ENCODE measurements around the gene DIS3L. TPM values are rescaled to one million over a fixed set of nuclear protein-coding genes. Genes with fewer than 3 reads are reported as not detected.
"Not testable (repeated sequence)": the region's sequence is repeated elsewhere in the genome, so short reads cannot be mapped to it uniquely, and the experiment has no call there.

Gene DIS3L
- total and polyA plus RNA-seq, 7 donors, result 11.0 to 41.5 (median 32.3) TPM

DNA sequence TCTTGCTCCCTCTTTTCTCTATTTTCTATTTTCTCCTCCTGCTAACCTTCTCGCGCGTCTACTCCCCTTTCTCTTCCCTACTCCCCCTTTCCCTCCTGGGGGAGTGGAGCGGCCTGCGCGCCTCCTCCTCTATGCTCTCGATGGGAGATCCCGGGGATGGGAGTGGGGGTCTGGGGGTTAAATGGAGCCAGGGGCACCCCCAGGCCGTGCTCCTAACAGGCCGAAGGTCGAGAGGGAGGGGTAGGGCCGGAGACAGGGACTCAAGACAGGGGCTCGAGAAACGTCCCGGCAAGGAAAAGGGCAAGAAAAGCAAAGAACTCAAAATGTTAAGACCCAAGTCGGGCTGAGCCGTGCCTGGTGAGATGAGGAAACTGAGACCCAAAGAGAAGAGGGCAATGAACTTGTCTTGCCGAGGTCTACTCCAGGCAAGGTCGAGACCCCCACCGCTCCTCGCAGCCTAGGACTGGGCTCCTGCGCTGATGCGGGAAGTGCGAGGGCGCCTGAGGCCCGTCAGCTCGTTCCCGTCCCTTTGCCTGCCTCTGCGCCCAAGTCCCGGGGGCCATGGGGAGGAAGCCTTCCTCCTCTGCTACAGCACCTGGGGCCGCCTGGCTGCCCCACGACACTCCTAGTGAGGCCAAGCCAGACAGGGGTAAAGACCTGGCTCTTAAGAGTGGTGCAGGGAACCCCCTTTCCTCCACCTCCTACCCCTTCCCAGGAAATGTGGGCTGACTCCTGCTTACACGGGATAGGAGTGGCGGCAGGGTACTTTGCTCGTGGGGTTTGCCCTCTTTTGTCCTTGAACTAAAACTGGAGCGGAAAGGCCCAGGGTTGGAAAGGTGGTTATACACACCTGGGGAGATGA, 39.0 kb upstream of the DIS3L start:
- peaks cover 4 to 78% (median 20%) of the 10 kb centered on the region in 3 donors for H3K27me3 ChIP-seq (ENCODE audit: insufficient read depth in 3 of 3, low read length in 2 of 3)
- DNase-seq, result no peak

DNA sequence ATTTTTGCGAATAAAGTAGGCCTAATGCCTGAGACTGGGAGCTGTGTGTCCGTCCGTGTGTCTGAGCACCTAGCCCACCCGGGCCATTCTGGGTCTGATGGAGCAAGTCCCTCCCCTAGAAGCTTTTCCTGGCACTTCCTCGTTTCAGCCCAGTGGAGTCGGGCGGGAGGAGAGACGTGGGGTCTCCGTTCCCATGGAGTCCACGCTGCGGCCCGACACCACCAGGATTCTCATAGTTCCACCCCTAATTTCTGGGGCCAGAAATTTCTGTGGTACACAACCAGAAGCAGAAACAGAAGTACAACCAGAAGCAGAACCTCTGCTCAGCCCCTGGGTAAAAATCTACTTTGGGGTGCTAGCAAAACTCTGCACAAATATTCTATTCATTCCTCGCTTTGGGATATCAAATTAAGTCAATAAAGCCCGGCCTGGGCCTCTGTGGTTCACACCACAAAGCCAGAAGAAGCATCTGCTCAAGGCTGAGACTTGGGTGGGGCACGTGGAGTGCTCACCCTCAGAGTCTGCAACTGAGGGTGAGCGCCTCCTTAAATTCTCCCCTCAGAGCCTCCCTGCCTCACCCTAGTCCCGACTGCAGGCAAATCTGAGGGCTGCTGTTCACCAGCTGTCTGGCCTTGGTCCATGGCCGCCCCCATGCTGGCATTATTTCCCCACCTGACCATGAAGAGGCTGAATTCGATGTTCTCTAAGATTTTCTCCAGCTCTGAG, 38.3 kb upstream of the DIS3L start:
- TF ChIP-seq, protein P1, sequence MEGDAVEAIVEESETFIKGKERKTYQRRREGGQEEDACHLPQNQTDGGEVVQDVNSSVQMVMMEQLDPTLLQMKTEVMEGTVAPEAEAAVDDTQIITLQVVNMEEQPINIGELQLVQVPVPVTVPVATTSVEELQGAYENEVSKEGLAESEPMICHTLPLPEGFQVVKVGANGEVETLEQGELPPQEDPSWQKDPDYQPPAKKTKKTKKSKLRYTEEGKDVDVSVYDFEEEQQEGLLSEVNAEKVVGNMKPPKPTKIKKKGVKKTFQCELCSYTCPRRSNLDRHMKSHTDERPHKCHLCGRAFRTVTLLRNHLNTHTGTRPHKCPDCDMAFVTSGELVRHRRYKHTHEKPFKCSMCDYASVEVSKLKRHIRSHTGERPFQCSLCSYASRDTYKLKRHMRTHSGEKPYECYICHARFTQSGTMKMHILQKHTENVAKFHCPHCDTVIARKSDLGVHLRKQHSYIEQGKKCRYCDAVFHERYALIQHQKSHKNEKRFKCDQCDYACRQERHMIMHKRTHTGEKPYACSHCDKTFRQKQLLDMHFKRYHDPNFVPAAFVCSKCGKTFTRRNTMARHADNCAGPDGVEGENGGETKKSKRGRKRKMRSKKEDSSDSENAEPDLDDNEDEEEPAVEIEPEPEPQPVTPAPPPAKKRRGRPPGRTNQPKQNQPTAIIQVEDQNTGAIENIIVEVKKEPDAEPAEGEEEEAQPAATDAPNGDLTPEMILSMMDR (IDR thresholded peaks at IDR 0.05), result no peak
- peaks cover 4 to 70% (median 20%) of the 10 kb centered on the region in 3 donors for H3K27me3 ChIP-seq (ENCODE audit: insufficient read depth in 3 of 3, low read length in 2 of 3)
- no peak overlapping the region for H3K4me3 ChIP-seq
- peaks cover 12% of the 10 kb centered on the region for H3K4me1 ChIP-seq
- no peaks in the 10 kb centered on the region for H3K9me3 ChIP-seq
- ATAC-seq (no peak), DNase-seq (no peak)
- no peaks in the 10 kb centered on the region for H3K36me3 ChIP-seq (ENCODE audit: insufficient read depth in 1 of 2, low read depth in 1 of 2)
- no peak overlapping the region for H3K27ac ChIP-seq
- intact Hi-C loops (cut with DNase I), result loop anchor here in 1 of 2 donors (5.0 kb wide), 1 partner anchor 32 kb away; no protein-coding TSS in a partner anchor
- WGBS, 3 donors, result 48 to 53% (median 52%) methylated on average over 19 of the region's 19 CpGs

More for the DNA sequence above, 39.0 kb upstream of the DIS3L start:
- Histone ChIP-seq H3K4me1 (peaks cover 12% of the 10 kb centered on the region), H3K4me3 (peak overlapping the region; percentile 67), H3K9me3 (no peaks in the 10 kb centered on the region), H3K36me3 (ENCODE audit: insufficient read depth in 1 of 2, low read depth in 1 of 2) (no peaks in the 10 kb centered on the region), H3K27ac (no peak overlapping the region)
- 23 to 31% (median 27%) methylated on average over 36 of the region's 36 CpGs for WGBS, 3 donors
- TF ChIP-seq, protein P1 (IDR thresholded peaks at IDR 0.05), result no peak
- ATAC-seq, result no peak
- intact Hi-C loops (cut with DNase I), result loop anchor here in 1 of 2 donors (5.0 kb wide), 1 partner anchor 33 kb away; no protein-coding TSS in a partner anchor

DNA sequence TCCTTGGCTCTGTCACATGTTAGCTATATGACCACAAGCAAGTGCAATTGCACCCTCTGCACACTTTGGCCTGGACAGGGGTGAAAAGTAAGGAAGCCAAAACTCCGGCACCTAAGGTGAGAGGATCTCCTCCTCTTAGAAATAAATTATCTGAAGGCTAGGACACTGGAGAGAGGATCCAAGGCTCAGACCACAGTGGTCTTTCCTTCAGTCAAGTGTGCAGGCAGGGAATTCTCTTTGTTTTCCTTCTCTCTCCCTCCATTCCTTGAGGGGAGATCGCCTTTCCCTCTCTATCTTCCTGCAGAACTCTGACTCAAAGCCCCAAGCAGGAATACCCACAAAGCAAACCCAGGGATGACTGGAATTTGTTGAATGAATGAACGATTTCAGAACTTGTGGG, 36.7 kb upstream of the DIS3L start:
- Histone ChIP-seq H3K27ac (no peak overlapping the region), H3K27me3 (ENCODE audit: insufficient read depth in 3 of 3, low read length in 2 of 3) (peaks cover 4 to 56% (median 20%) of the 10 kb centered on the region in 3 donors), H3K36me3 (ENCODE audit: insufficient read depth in 1 of 2, low read depth in 1 of 2) (no peaks in the 10 kb centered on the region), H3K4me1 (peaks cover 12% of the 10 kb centered on the region), H3K4me3 (no peak overlapping the region), H3K9me3 (no peaks in the 10 kb centered on the region)
- intact Hi-C loops (cut with DNase I), result no loop called here
- DNase-seq (no peak), ATAC-seq (no peak)
- TF ChIP-seq, protein P1 (IDR thresholded peaks at IDR 0.05), result no peak
- WGBS, 3 donors, result 63 to 72% (median 70%) methylated on average over 3 of the region's 3 CpGs

DNA sequence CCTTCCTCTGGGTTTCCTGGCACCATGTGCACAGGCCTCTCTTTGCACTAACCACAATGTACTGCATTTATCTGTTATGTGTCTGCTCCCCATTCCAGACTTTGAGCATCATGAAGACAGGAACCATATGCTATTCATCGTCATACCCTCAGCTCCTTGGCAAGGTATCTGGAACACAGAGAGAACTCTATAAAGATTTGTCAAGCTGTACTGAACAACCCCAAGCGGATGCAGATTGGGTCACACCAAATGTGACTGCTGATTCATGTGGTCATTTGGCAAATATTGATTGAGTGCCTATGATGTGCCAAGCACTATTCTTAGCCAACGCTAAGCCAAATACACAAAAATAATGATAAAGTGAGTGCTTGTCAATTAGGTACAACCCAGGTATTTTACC, 32.3 kb upstream of the DIS3L start:
- TF ChIP-seq, protein P1 (IDR thresholded peaks at IDR 0.05), result no peak
- Histone ChIP-seq H3K36me3 (ENCODE audit: insufficient read depth in 1 of 2, low read depth in 1 of 2) (no peaks in the 10 kb centered on the region), H3K9me3 (no peaks in the 10 kb centered on the region), H3K4me1 (no peaks in the 10 kb centered on the region), H3K27me3 (ENCODE audit: insufficient read depth in 3 of 3, low read length in 2 of 3) (peaks cover 2 to 18% (median 4%) of the 10 kb centered on the region in 3 donors), H3K27ac (no peak overlapping the region), H3K4me3 (no peak overlapping the region)
- ATAC-seq, result no peak
- intact Hi-C loops (cut with DNase I), result no loop called here
- DNase-seq, result no peak
- 81 to 85% (median 81%) methylated on average over 3 of the region's 3 CpGs for WGBS, 3 donors

DNA sequence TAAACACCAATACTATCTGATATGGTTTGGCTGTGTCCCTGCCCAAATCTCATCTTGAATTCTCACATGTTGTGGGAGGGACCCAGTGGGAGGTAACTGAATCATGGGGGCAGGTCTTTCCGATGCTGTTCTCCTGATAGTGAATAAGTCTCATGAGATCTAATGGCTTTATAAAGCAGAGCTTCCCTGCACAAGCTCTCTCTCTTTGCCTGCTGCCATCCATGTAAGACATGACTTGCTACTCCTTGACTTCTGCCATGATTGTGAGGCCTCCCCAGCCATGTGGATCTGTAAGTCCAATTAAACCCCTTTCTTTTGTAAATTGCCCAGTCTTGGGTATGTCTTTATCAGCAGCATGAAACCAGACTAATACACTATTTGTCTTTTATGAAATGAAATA, 30.5 kb upstream of the DIS3L start:
- H3K27me3 ChIP-seq (ENCODE audit: insufficient read depth in 3 of 3, low read length in 2 of 3); intact Hi-C loops (cut with DNase I); H3K9me3 ChIP-seq; H3K27ac ChIP-seq; H3K36me3 ChIP-seq (ENCODE audit: insufficient read depth in 1 of 2, low read depth in 1 of 2); H3K4me1 ChIP-seq; ATAC-seq; H3K4me3 ChIP-seq; DNase-seq: not testable (repeated sequence)
- WGBS, 3 donors, result 76 to 96% (median 83%) methylated on average over 1 of the region's 1 CpG
